Activated CD4-positive, alpha-beta T cell treated with anti-CD3 and anti-CD28 coated beads, Interleukin-2, amount 50 U/mL, for 16 hours (primary cell): ENCODE measurements around the gene KDM4B.

Source experiments
- DNase-seq: peaks from one replicate; pipeline ENCODE4 v3.0.0-alpha.2; 2020

KDM4B gene

GRCh38 chr19:5052945-5053485 is 84.1 kb downstream of the KDM4B start:
- no peak for DNase-seq

- DNase-seq, result no peak
Observed at GRCh38 chr19:5053661-5054060, 84.7 kb downstream of the KDM4B start.

- no peak for DNase-seq
Observed at GRCh38 chr19:5054551-5055456, 85.9 kb downstream of the KDM4B start.

- DNase-seq, result no peak
Observed at GRCh38 chr19:5055457-5055776, 86.5 kb downstream of the KDM4B start.

- no peak for DNase-seq
Observed at GRCh38 chr19:5057860-5058259, 88.9 kb downstream of the KDM4B start.

- no peak for DNase-seq
Observed at GRCh38 chr19:5058521-5059212, 89.8 kb downstream of the KDM4B start.

- no peak for DNase-seq
Observed at GRCh38 chr19:5059213-5059574, 90.3 kb downstream of the KDM4B start.

- DNase-seq, result no peak
Observed at GRCh38 chr19:5059793-5060192, 90.9 kb downstream of the KDM4B start.

GRCh38 chr19:5062195-5062594 is 93.3 kb downstream of the KDM4B start:
- no peak for DNase-seq

GRCh38 chr19:5062799-5063198 is 93.9 kb downstream of the KDM4B start:
- DNase-seq, result no peak

GRCh38 chr19:5063873-5064645 is 95.1 kb downstream of the KDM4B start:
- DNase-seq, result no peak

- DNase-seq, result no peak
Observed at GRCh38 chr19:5064896-5065295, 96.0 kb downstream of the KDM4B start.

- no peak for DNase-seq
Observed at GRCh38 chr19:5065663-5066093, 96.8 kb downstream of the KDM4B start.

GRCh38 chr19:5066768-5067167 is 97.9 kb downstream of the KDM4B start:
- DNase-seq, result no peak

GRCh38 chr19:5067678-5068077 is 98.8 kb downstream of the KDM4B start:
- DNase-seq, result no peak

- DNase-seq, result no peak
Observed at GRCh38 chr19:5068233-5069072, 99.5 kb downstream of the KDM4B start.

- DNase-seq, result no peak
Observed at GRCh38 chr19:5070331-5070730, 101.4 kb downstream of the KDM4B start.

- DNase-seq, result no peak
Observed at GRCh38 chr19:5070930-5071329, 102.0 kb downstream of the KDM4B start.

GRCh38 chr19:5071579-5071978 is 102.7 kb downstream of the KDM4B start:
- no peak for DNase-seq

GRCh38 chr19:5072115-5072514 is 103.2 kb downstream of the KDM4B start:
- no peak for DNase-seq

- DNase-seq, result no peak
Observed at GRCh38 chr19:5073153-5073844, 104.4 kb downstream of the KDM4B start.

- no peak for DNase-seq
Observed at GRCh38 chr19:5074407-5074806, 105.5 kb downstream of the KDM4B start.
